Thoracic aorta (tissue), 2 donors: ENCODE measurements around the gene TACC2. TPM values are rescaled to one million over a fixed set of nuclear protein-coding genes. Genes with fewer than 3 reads are reported as not detected.
"Not testable (repeated sequence)": the region's sequence is repeated elsewhere in the genome, so short reads cannot be mapped to it uniquely, and the experiment has no call there.

Experiments used
- ATAC-seq: fragments of 150-250 bp; one replicate; pipeline ENCODE4 v1.8.0; 2017; ENCODE audit warnings: low read depth; ENCODE audit not compliant: insufficient number of reproducible peaks, low FRiP score
- DNase-seq: peaks from one replicate; pipeline ENCODE4 v3.0.0-alpha.2; 2020; ENCODE audit warnings: low spot score
- H3K27ac ChIP-seq, 2 donors: fragments of 200-600 bp; sonication (generic); 1 replicate in 1 of 2; 2 replicates in 1 of 2; pipeline ENCODE4 v1.5.1; 2016; ENCODE audit warnings: mild to moderate bottlenecking in 2 of 2, moderate library complexity in 2 of 2
- H3K27me3 ChIP-seq: fragments of 200-600 bp; sonication (generic); replicated peaks from 2 replicates; pipeline ENCODE4 v1.6.0; 2016; ENCODE audit warnings: mild to moderate bottlenecking; ENCODE audit not compliant: insufficient read depth
- H3K36me3 ChIP-seq: fragments of 200-600 bp; sonication (generic); one replicate; pipeline ENCODE4 v1.5.1; 2016
- H3K4me1 ChIP-seq, 2 donors: fragments of 200-600 bp; sonication (generic); 1 replicate in 1 of 2; 2 replicates in 1 of 2; pipeline versions ENCODE4 v1.5.1 to v1.6.0; 2016; ENCODE audit warnings: low read depth in 2 of 2, mild to moderate bottlenecking in 1 of 2; ENCODE audit not compliant: control insufficient read depth in 1 of 2
- H3K4me3 ChIP-seq: fragments of 200-600 bp; sonication (generic); 2 replicates; pipeline ENCODE4 v1.5.1; 2016; ENCODE audit warnings: mild to moderate bottlenecking
- H3K9me3 ChIP-seq: fragments of 200-600 bp; sonication (generic); 2 replicates; pipeline ENCODE4 v1.5.1; 2016
- total RNA-seq, 2 donors: library from RNA; depleted of rRNA; stranded (reverse); fragments of >200 nt; gene quantifications; one replicate each; pipeline versions ENCODE4 v1.1.0 to v1.2.3, GENCODE V29; 2016
- TF ChIP-seq, protein P1 (sequence below): fragments of 200-600 bp; sonication (generic); IDR thresholded peaks from one replicate; pipeline ENCODE4 v1.5.1; 2019; ENCODE audit warnings: antibody characterized with exemption

The TACC2 gene
- total RNA-seq, 2 donors from 2014 or later = 52.1 to 71.0 TPM

DNA sequence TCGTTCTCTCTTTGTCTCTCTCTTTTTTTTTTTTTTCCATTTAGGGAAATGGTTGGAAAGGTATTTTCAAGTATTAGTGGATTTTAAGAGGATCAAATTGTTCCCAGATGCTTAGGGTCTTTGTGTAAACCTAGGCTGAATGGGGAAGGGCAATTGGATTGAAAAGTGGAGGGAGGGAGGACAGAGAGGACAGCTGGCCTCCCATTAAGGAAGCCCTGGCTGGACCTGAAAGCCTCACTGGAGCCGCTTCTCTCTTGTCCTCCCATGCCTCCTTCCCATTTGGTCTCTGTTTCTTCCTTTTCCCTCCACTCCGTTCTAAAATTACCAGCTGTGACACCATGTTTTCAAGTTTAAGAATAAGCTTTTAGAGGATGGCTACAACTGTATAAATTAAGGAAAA lies 104.1 kb downstream of the TACC2 start:
- Histone ChIP-seq H3K9me3 (no peaks in the 10 kb centered on the region), H3K27me3 (no peaks in the 10 kb centered on the region), H3K36me3 (peaks cover 11% of the 10 kb centered on the region), H3K4me3 (no peak overlapping the region), H3K27ac (no peak overlapping the region), H3K4me1 (peaks cover 6 to 22% of the 10 kb centered on the region in 2 donors)
- ATAC-seq (no peak), DNase-seq (no peak)
- TF ChIP-seq, protein P1, sequence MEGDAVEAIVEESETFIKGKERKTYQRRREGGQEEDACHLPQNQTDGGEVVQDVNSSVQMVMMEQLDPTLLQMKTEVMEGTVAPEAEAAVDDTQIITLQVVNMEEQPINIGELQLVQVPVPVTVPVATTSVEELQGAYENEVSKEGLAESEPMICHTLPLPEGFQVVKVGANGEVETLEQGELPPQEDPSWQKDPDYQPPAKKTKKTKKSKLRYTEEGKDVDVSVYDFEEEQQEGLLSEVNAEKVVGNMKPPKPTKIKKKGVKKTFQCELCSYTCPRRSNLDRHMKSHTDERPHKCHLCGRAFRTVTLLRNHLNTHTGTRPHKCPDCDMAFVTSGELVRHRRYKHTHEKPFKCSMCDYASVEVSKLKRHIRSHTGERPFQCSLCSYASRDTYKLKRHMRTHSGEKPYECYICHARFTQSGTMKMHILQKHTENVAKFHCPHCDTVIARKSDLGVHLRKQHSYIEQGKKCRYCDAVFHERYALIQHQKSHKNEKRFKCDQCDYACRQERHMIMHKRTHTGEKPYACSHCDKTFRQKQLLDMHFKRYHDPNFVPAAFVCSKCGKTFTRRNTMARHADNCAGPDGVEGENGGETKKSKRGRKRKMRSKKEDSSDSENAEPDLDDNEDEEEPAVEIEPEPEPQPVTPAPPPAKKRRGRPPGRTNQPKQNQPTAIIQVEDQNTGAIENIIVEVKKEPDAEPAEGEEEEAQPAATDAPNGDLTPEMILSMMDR = no peak

DNA sequence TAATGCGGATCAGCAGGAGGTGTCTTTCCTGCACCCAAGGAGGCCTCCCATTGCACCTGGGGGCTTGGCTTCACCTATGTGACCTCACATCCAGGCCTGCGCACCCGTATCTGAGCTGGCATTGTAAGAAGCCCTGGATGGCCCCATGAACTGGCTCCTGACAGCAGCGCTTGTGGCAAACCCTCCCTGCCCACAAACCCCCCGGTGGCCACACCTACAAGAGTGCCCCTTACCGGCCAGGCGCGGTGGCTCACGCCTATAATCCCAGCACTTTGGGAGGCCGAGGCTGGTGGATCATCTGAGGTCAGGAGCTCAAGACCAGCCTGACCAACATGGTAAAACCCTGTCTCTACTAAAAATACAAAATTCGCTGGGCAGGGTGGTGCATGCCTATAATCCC lies 107.2 kb downstream of the TACC2 start:
- not testable (repeated sequence) for DNase-seq, H3K4me3 ChIP-seq, H3K36me3 ChIP-seq, H3K27me3 ChIP-seq, H3K9me3 ChIP-seq, ATAC-seq
- H3K4me1 ChIP-seq = peaks cover 24 to 48% of the 10 kb centered on the region in 2 donors
- H3K27ac ChIP-seq = peak overlapping the region in 1 of 2 donors; percentile 70

DNA sequence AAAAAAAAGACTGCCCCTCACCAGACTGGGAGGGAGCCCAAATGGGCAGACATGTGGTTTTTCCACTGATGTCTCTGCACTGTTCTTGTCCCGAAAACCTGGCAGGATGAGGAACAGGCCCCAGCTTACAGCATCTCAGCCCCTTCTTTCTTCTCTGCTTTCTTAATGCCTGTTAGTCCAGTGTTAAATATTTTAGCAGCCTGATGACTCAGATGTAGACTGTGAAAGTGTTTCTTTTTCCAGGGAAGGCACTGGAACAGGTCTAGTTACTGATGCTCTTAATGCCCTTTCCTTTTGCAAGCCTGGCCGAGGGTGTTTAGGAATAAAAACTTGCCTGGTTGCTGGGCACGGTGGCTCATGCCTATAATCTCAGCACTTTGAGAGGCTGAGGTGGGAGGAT lies 107.7 kb downstream of the TACC2 start:
- peaks cover 24 to 48% of the 10 kb centered on the region in 2 donors for H3K4me1 ChIP-seq
- ATAC-seq = no peak
- no peak for DNase-seq
- H3K27ac ChIP-seq = peak overlapping the region; percentile 70 to 73
- H3K9me3 ChIP-seq = no peaks in the 10 kb centered on the region
- no peaks in the 10 kb centered on the region for H3K27me3 ChIP-seq
- H3K4me3 ChIP-seq = no peak overlapping the region
- H3K36me3 ChIP-seq = no peaks in the 10 kb centered on the region
- TF ChIP-seq, protein P1 = no peak

DNA sequence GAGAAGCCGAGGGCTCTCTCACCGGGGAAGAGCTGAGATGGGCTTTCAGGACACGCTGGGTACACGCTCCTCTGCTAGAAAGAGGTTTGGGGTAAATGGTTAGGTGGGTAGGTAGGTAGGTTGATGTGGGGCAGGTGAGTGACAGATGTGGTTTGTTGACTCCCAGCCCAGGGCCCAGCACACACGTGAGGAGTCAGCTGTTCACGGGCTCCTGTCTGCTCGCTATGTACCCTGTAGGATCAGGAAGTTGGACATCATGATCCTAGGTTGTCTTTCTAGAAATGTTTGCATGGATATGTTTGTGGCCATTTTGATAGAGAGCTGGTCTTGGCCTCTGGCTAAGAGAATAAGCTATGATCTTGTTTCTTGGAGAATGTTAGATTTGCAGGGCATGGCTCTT lies 109.0 kb downstream of the TACC2 start:
- no peak for DNase-seq

DNA sequence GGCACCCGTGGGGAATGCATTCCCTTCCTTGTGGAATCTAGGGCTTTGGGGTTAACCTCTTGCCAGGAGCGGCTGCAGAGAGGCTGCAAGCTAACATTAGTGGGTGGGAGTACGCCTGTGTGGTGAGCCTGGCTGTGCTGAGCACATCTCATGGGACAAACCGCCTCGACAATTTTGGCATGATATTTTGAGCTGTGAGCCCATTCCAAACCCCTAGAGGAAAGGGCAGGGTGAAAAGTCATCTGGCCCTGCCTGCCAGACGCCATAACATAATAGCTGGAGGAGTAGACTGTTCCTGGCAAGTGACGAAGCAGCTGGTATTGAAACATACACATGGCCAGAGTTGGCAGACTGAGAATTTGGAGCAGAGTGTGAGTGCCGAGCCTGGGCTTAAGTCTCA lies 110.0 kb downstream of the TACC2 start:
- ATAC-seq = peak; percentile 40
- Histone ChIP-seq H3K27me3 (no peaks in the 10 kb centered on the region), H3K9me3 (no peaks in the 10 kb centered on the region), H3K4me1 (peaks cover 34 to 70% of the 10 kb centered on the region in 2 donors), H3K27ac (peak overlapping the region; percentile 51 to 70), H3K36me3 (no peaks in the 10 kb centered on the region), H3K4me3 (peak overlapping the region; percentile 24)
- TF ChIP-seq, protein P1 = no peak
- DNase-seq = peak; percentile 40

More for the DNA sequence above, 109.0 kb downstream of the TACC2 start:
- Histone ChIP-seq H3K27ac (peak overlapping the region; percentile 70 to 73), H3K9me3 (no peaks in the 10 kb centered on the region), H3K27me3 (no peaks in the 10 kb centered on the region), H3K36me3 (no peaks in the 10 kb centered on the region), H3K4me1 (peaks cover 29 to 61% of the 10 kb centered on the region in 2 donors), H3K4me3 (no peak overlapping the region)
- TF ChIP-seq, protein P1 = no peak
- no peak for ATAC-seq

DNA sequence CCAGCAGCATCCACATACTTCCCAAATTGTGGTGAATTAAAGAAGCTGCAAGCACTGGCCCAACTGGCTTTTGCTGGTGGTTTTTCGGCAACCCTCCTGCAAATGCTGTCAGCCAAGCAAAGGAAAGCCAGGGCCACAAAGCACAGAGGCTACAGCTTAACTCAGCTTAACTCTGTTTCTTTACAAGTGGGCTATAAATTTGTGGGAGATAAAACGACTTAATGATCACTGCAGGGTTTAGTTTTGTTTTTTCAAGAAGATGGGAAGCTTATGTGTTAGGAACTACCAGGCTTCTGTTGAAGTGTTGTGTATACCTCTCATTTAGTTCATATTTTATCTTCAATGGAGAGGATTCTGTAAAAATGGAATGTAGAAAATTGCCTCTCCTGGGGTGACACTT lies 110.6 kb downstream of the TACC2 start:
- no peak overlapping the region for H3K4me3 ChIP-seq
- TF ChIP-seq, protein P1 = no peak
- no peaks in the 10 kb centered on the region for H3K27me3 ChIP-seq
- DNase-seq = no peak
- peak overlapping the region; percentile 51 to 70 for H3K27ac ChIP-seq
- no peaks in the 10 kb centered on the region for H3K9me3 ChIP-seq
- no peak for ATAC-seq
- no peaks in the 10 kb centered on the region for H3K36me3 ChIP-seq
- peaks cover 34 to 70% of the 10 kb centered on the region in 2 donors for H3K4me1 ChIP-seq
